SU-DHL-6 (cell line): ENCODE measurements around the gene JCAD.

Experiments used
- H2AFZ ChIP-seq: fragments of 200-600 bp; sonication (generic); 2 replicates; pipeline ENCODE4 v1.6.1; 2014; ENCODE audit warnings: low read depth, mild to moderate bottlenecking, moderate library complexity, mixed read lengths, antibody characterized with exemption, low read length; ENCODE audit not compliant: severe bottlenecking
- H3F3A ChIP-seq: fragments of 200-600 bp; shearing (Covaris generic); 2 replicates; pipeline ENCODE4 v1.6.0; 2016; ENCODE audit warnings: antibody characterized with exemption, mild to moderate bottlenecking; ENCODE audit not compliant: insufficient read depth
- H3K27ac ChIP-seq: fragments of 200-600 bp; sonication (generic); 2 replicates; pipeline ENCODE4 v1.5.1; 2016; ENCODE audit warnings: low read depth, mild to moderate bottlenecking, low read length, moderate library complexity, mixed read lengths
- H3K27me3 ChIP-seq: fragments of 200-600 bp; sonication (generic), shearing (Covaris generic); 2 replicates; pipeline ENCODE4 v1.6.0; 2014; ENCODE audit warnings: mild to moderate bottlenecking, low read length
- H3K36me3 ChIP-seq: fragments of 200-600 bp; sonication (generic); 2 replicates; pipeline ENCODE4 v1.6.1; 2014; ENCODE audit warnings: mild to moderate bottlenecking, low read length, mixed read lengths
- H3K4me2 ChIP-seq: fragments of 300-600, 200-600 bp; shearing (Covaris generic), sonication (generic); 2 replicates; pipeline ENCODE4 v1.6.0; 2014; ENCODE audit warnings: low read length, low read depth, mild to moderate bottlenecking; ENCODE audit not compliant: poor library complexity, severe bottlenecking
- H3K4me3 ChIP-seq: fragments of 200-600 bp; sonication (generic); 2 replicates; pipeline ENCODE4 v1.5.1; 2014; ENCODE audit warnings: antibody characterized with exemption, low read length, mild to moderate bottlenecking, mixed read lengths; ENCODE audit not compliant: insufficient read depth, poor library complexity, severe bottlenecking
- H3K79me2 ChIP-seq: fragments of 200-600 bp; sonication (generic); 2 replicates; pipeline ENCODE4 v1.6.1; 2014; ENCODE audit warnings: mild to moderate bottlenecking, low read length, moderate library complexity; ENCODE audit not compliant: insufficient read depth
- H3K9ac ChIP-seq: fragments of 200-600 bp; sonication (generic); 2 replicates; pipeline ENCODE4 v1.7.0; 2014; ENCODE audit warnings: mild to moderate bottlenecking, low read length
- H3K9me2 ChIP-seq: fragments of 200-600 bp; sonication (generic); replicated peaks from 2 replicates; pipeline ENCODE4 v1.6.1; 2014; ENCODE audit warnings: low read length; ENCODE audit not compliant: insufficient read depth
- H3K9me3 ChIP-seq: fragments of 200-600 bp; sonication (generic); 2 replicates; pipeline ENCODE4 v1.6.1; 2014; ENCODE audit warnings: low read length, mixed read lengths; ENCODE audit not compliant: insufficient read depth
- H4K20me1 ChIP-seq: fragments of 200-600 bp; sonication (generic); 2 replicates; pipeline ENCODE4 v1.6.1; 2014; ENCODE audit warnings: low read depth, mild to moderate bottlenecking, antibody characterized with exemption, low read length, moderate library complexity, mixed read lengths
- CTCF ChIP-seq: fragments of 200-600 bp; sonication (generic); IDR thresholded peaks from one replicate; pipeline ENCODE4 v1.5.1; 2017; ENCODE audit warnings: antibody characterized with exemption, mild to moderate bottlenecking, low read length, moderate library complexity; ENCODE audit not compliant: insufficient read depth, poor library complexity, severe bottlenecking
- EZH2phosphoT487 ChIP-seq: fragments of 200-600 bp; sonication (generic), shearing (Covaris generic); conservative IDR thresholded peaks from 2 replicates; pipeline ENCODE4 v1.6.1; 2018; ENCODE audit warnings: mild to moderate bottlenecking, antibody characterized with exemption, low read length, moderate library complexity, mixed read lengths

The JCAD gene

GRCh38 chr10:30099101-30099500, 39.7 kb upstream of the JCAD start:
- H3K9me3 ChIP-seq: no peaks in the 10 kb centered on the region
- TF ChIP-seq CTCF: no peak
- no peak for TF ChIP-seq EZH2phosphoT487
- H3K9ac ChIP-seq: no peak overlapping the region
- H3F3A ChIP-seq: no peaks in the 10 kb centered on the region
- H3K27ac ChIP-seq: no peak overlapping the region
- H3K27me3 ChIP-seq: no peaks in the 10 kb centered on the region
- no peaks in the 10 kb centered on the region for H3K79me2 ChIP-seq
- H2AFZ ChIP-seq: no peak overlapping the region
- H3K9me2 ChIP-seq: no peaks in the 10 kb centered on the region
- no peaks in the 10 kb centered on the region for H4K20me1 ChIP-seq
- no peak overlapping the region for H3K4me2 ChIP-seq
- H3K36me3 ChIP-seq: peaks cover 3% of the 10 kb centered on the region; the same call in 1 of the 2 replicates
- H3K4me3 ChIP-seq: no peak overlapping the region

- no peaks in the 10 kb centered on the region for H3K9me2 ChIP-seq
- no peaks in the 10 kb centered on the region for H3K79me2 ChIP-seq
- no peak for TF ChIP-seq CTCF
- no peak for TF ChIP-seq EZH2phosphoT487
- H4K20me1 ChIP-seq: no peaks in the 10 kb centered on the region
- H2AFZ ChIP-seq: no peak overlapping the region
- no peak overlapping the region for H3K27ac ChIP-seq
- no peaks in the 10 kb centered on the region for H3K27me3 ChIP-seq
- no peaks in the 10 kb centered on the region for H3F3A ChIP-seq
- no peak overlapping the region for H3K9ac ChIP-seq
- no peaks in the 10 kb centered on the region for H3K9me3 ChIP-seq
- peaks cover 3% of the 10 kb centered on the region; the same call in 1 of the 2 replicates for H3K36me3 ChIP-seq
- no peak overlapping the region for H3K4me3 ChIP-seq
- no peak overlapping the region for H3K4me2 ChIP-seq
Observed at GRCh38 chr10:30098629-30099028, 39.2 kb upstream of the JCAD start.

- Histone ChIP-seq H3K36me3 (no peaks in the 10 kb centered on the region), H3K9me3 (no peaks in the 10 kb centered on the region)
- TF ChIP-seq EZH2phosphoT487 (no peak), CTCF (no peak)
Observed at GRCh38 chr10:30096564-30096963, 37.2 kb upstream of the JCAD start.

More at GRCh38 chr10:30096564-30096963, 37.2 kb upstream of the JCAD start:
- Histone ChIP-seq H3K9me2 (no peaks in the 10 kb centered on the region), H3F3A (no peaks in the 10 kb centered on the region), H3K4me3 (no peak overlapping the region), H3K27ac (no peak overlapping the region), H3K4me2 (no peak overlapping the region), H2AFZ (no peak overlapping the region), H3K79me2 (no peaks in the 10 kb centered on the region), H3K9ac (no peak overlapping the region), H3K27me3 (no peaks in the 10 kb centered on the region), H4K20me1 (no peaks in the 10 kb centered on the region)
